Mesothelial cell of epicardium (in vitro differentiated cells): ENCODE data around the gene CEPT1. TPM values are rescaled to one million over a fixed set of nuclear protein-coding genes. Genes with fewer than 3 reads are reported as not detected.

Experiments used
- DNase-seq, 2 experiments: peaks; one replicate each; pipeline ENCODE4 v3.0.0; 2021; ENCODE audit warnings: low spot score in 2 of 2; ENCODE audit not compliant: unreplicated experiment in 2 of 2
- H3K27ac Mint-ChIP-seq: 2 replicates; pipeline ENCODE4 v1.8.0; 2021; ENCODE audit warnings: mixed read lengths
- H3K27me3 Mint-ChIP-seq: 2 replicates; pipeline ENCODE4 v1.8.0; 2021; ENCODE audit warnings: low read depth, mixed read lengths
- H3K36me3 Mint-ChIP-seq: 2 replicates; pipeline ENCODE4 v1.8.0; 2021; ENCODE audit warnings: mixed read lengths
- H3K4me1 Mint-ChIP-seq: 2 replicates; pipeline ENCODE4 v1.8.0; 2021; ENCODE audit warnings: mixed read lengths
- H3K4me3 Mint-ChIP-seq: 2 replicates; pipeline ENCODE4 v1.8.0; 2021; ENCODE audit warnings: mild to moderate bottlenecking, moderate library complexity, mixed read lengths
- H3K9me3 Mint-ChIP-seq: 2 replicates; pipeline ENCODE4 v1.8.0; 2021; ENCODE audit warnings: mixed read lengths
- CTCF ChIP-seq: fragments of 200-600 bp; sonication (generic); IDR thresholded peaks from one replicate; pipeline ENCODE4 v1.5.0; 2021; ENCODE audit warnings: antibody characterized with exemption; ENCODE audit not compliant: unreplicated experiment
- total RNA-seq: library from RNA; stranded (reverse); gene quantifications from 3 replicates; pipeline ENCODE4 v1.2.1, GENCODE V29; 2021

Gene CEPT1
- total RNA-seq, 1 donor from 2014 or later = 38.9 TPM

- DNase-seq = no peak
- H3K27me3 Mint-ChIP-seq = no peaks in the 10 kb centered on the region
- H3K4me1 Mint-ChIP-seq = peaks cover 28% of the 10 kb centered on the region
- peak overlapping the region; percentile 100 for H3K4me3 Mint-ChIP-seq
- no peak for TF ChIP-seq CTCF
- no peaks in the 10 kb centered on the region for H3K9me3 Mint-ChIP-seq
- H3K27ac Mint-ChIP-seq = peak overlapping the region; percentile 98
- H3K36me3 Mint-ChIP-seq = no peaks in the 10 kb centered on the region
These were observed 1.5 kb downstream of the CEPT1 start for GRCh38 chr1:111141245-111142220.

GRCh38 chr1:111142356-111142975 lies 2.4 kb downstream of the CEPT1 start:
- no peaks in the 10 kb centered on the region for H3K36me3 Mint-ChIP-seq
- H3K9me3 Mint-ChIP-seq = no peaks in the 10 kb centered on the region
- H3K27ac Mint-ChIP-seq = peak overlapping the region; percentile 4
- peaks cover 28% of the 10 kb centered on the region for H3K4me1 Mint-ChIP-seq
- no peaks in the 10 kb centered on the region for H3K27me3 Mint-ChIP-seq
- H3K4me3 Mint-ChIP-seq = no peak overlapping the region
- DNase-seq = no peak
- TF ChIP-seq CTCF = no peak

GRCh38 chr1:111145542-111145941 lies 5.5 kb downstream of the CEPT1 start:
- no peaks in the 10 kb centered on the region for H3K9me3 Mint-ChIP-seq

GRCh38 chr1:111145963-111146768 lies 6.1 kb downstream of the CEPT1 start:
- no peaks in the 10 kb centered on the region for H3K9me3 Mint-ChIP-seq
- H3K36me3 Mint-ChIP-seq = peaks cover 10% of the 10 kb centered on the region
- no peaks in the 10 kb centered on the region for H3K27me3 Mint-ChIP-seq
- DNase-seq = no peak
- no peak for TF ChIP-seq CTCF
- H3K27ac Mint-ChIP-seq = no peak overlapping the region
- H3K4me3 Mint-ChIP-seq = no peak overlapping the region
- H3K4me1 Mint-ChIP-seq = peaks cover 11% of the 10 kb centered on the region

More at GRCh38 chr1:111145542-111145941, 5.5 kb downstream of the CEPT1 start:
- H3K36me3 Mint-ChIP-seq = peaks cover 10% of the 10 kb centered on the region
- no peak overlapping the region for H3K4me3 Mint-ChIP-seq
- H3K27ac Mint-ChIP-seq = no peak overlapping the region
- no peak for DNase-seq
- no peak for TF ChIP-seq CTCF
- peaks cover 15% of the 10 kb centered on the region for H3K4me1 Mint-ChIP-seq
- no peaks in the 10 kb centered on the region for H3K27me3 Mint-ChIP-seq

GRCh38 chr1:111147948-111148347 lies 7.9 kb downstream of the CEPT1 start:
- Mint-ChIP-seq H3K4me1 (no peaks in the 10 kb centered on the region), H3K36me3 (peaks cover 21% of the 10 kb centered on the region), H3K4me3 (no peak overlapping the region), H3K9me3 (no peaks in the 10 kb centered on the region), H3K27ac (no peak overlapping the region), H3K27me3 (no peaks in the 10 kb centered on the region)
- DNase-seq = no peak
- TF ChIP-seq CTCF = no peak
